Measurements from ENCODE around the gene EMP2.

- no peak for TF ChIP-seq EHF (CRISPR knock-in tag; IDR thresholded peaks at IDR 0.05)
- no peak for TF ChIP-seq JUNB (IDR thresholded peaks at IDR 0.05)
Observed at GRCh38 chr16:10494343-10495030, 85.9 kb downstream of the EMP2 start.

Measured in A549 (cell line).